Measurements from ENCODE around the gene BASP1.

Gene BASP1, protein sequence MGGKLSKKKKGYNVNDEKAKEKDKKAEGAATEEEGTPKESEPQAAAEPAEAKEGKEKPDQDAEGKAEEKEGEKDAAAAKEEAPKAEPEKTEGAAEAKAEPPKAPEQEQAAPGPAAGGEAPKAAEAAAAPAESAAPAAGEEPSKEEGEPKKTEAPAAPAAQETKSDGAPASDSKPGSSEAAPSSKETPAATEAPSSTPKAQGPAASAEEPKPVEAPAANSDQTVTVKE

GRCh38 chr5:17217493-17218352 is at the start of gene BASP1:
BASP1 (plus strand) TSS chr5:17217631; CDS start chr5:17275217, 57,586 bp downstream.
- peak; percentile 27 for DNase-seq (ENCODE audit: low read depth, low spot score)
- H3K27ac ChIP-seq: peak within 1 kb of the TSS; percentile 71

DNA sequence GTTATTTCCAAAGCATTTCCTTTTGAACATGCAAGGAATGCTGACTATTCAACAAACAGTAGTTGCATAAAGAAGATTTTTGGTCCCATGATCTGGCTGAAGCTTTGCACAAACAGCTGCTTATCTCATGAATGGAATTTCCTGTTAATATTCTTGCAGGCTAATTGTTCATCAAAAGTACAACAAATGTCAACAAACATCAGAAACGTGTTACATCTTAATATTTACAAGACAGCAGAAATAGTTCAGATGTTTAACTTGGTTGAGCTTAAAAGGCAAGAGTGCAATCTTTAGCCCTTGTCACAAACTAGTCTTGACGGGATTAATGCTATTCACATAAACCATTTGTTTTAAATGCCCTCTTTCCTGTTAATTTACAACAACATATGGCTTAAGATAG is 47.9 kb upstream of the BASP1 start:
- DNase-seq (ENCODE audit: low read depth, low spot score): no peak
- H3K27ac ChIP-seq: no peak overlapping the region

GRCh38 chr5:17172791-17173190 is 44.6 kb upstream of the BASP1 start:
- no peak for DNase-seq (ENCODE audit: low read depth, low spot score)

GRCh38 chr5:17174965-17175364 is 42.5 kb upstream of the BASP1 start:
- DNase-seq (ENCODE audit: low read depth, low spot score): no peak
- no peak overlapping the region for H3K27ac ChIP-seq

More at GRCh38 chr5:17172791-17173190, 44.6 kb upstream of the BASP1 start:
- no peak overlapping the region for H3K27ac ChIP-seq

GRCh38 chr5:17177501-17178372 is 39.7 kb upstream of the BASP1 start:
- no peak overlapping the region for H3K27ac ChIP-seq
- no peak for DNase-seq (ENCODE audit: low read depth, low spot score)

DNA sequence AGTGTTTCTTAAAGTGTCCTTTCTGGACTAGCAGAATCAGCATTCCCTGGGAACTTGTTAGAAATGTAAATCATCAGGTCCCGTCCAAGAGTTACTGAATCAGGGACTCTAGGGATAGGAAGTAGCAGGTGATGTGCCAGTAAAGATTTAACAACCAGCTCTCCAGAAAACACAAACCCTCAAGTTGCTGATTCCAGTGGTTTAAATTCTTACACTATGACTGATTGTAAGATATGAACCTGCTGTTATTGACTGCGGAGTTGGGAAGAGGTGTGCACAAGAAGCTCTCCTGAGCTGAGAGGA is 39.1 kb upstream of the BASP1 start:
- H3K27ac ChIP-seq: no peak overlapping the region
- DNase-seq (ENCODE audit: low read depth, low spot score): no peak

DNA sequence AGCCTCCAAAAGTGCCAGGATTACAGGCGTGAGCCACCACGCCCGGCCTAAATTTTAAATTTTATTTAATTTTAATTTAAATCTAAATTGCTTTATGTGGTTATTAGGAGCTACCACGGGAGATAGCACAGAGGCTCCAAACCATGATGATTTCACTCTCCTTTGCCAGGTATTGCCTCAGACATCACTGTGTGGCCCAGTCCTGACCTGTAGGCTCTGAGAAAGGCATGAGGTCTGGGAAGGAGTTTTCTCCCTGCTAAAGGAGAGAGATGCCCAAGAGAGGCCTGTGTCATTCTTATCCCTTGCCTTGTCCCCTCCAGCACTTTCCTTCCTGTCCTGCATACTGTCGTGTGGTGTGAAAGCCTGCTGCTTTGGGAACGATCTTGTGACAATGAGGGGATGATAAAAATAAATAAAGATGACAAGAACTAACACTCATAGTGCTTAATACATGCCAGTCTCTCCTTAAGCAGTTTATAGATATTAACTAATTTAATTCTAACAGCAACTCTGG is 37.0 kb upstream of the BASP1 start:
- H3K27ac ChIP-seq: peak overlapping the region; percentile 89
- no peak for DNase-seq (ENCODE audit: low read depth, low spot score)

DNA sequence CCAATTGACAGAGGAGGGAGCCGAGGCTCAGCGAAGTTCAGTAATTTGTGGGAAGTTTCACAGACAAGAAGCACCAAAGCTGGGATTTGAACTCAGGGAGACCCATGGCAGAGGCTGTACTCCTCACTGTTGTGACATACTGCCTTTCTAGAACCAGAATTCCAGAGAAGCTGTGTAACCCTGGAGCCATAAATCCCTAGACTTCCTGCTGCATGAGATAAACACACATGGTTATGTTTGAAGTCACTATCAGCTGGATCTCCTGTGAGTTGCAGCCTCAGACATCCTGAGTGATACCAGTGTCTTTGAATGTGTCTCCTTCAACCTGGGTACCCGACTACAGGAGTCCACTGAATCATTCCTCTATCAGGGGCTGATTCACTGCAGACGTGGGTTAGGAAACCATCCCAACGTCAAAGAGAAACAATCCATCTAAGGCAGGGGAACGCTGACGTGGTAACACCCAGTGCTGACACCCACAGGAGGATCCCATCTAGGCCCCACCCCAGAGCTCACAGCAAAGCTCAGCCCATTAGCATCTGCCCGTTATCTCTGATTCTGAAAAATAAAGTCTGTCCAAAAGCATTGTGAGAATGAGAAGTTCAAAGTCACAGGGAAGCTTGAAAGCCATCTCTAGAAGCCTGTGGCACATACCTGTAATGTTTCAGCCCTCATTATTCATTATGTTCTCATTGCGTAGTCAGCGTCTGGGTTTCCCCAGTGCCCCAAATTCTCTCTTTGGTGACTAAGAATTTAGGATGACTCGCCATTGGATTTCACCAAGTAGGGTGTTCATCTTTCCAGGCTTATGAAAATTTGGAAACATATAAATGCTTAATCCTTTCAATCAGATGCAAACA is 36.3 kb upstream of the BASP1 start:
- DNase-seq (ENCODE audit: low read depth, low spot score): peak; percentile 98
- H3K27ac ChIP-seq: peak overlapping the region; percentile 89

DNA sequence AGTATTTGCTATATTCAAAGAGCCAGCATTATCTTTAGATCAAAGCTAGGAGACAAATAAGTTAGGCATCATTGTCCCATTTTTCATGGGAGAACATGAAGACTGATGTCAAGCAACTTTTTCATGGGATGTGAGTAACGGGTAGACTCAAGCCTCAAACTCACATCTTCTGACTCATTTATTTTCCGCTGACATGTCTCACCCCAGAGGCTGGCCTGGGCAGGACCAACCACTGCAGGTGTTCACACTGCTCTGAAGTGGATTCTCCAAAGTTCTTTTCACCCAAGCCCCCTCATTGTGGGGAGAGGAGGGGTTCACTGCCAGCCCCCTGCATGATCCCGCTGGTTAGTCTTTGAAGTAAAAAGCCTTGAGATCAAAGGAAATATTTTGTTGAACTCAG is 34.9 kb upstream of the BASP1 start:
- H3K27ac ChIP-seq: peak overlapping the region; percentile 89
- DNase-seq (ENCODE audit: low read depth, low spot score): peak; percentile 72

DNA sequence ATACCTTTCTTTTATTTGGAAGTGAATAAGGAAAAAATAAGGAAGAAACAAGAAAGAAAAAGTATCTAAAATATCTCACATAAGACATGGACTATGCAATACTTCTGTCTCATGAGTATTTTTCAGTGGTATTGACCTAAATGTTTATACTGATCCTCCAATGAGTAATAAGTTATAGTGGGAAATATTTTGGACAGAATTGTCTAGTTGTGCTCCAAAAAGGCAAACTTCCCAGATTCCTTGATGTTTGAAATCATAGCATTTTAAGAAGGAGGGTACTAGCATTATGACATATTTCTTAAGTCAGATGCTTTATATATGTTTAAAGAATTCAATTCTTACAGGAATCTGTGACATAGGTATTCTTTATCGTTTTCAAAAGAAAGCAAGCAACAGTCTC is 34.5 kb upstream of the BASP1 start:
- no peak overlapping the region for H3K27ac ChIP-seq
- no peak for DNase-seq (ENCODE audit: low read depth, low spot score)

GRCh38 chr5:17183831-17184230 is 33.6 kb upstream of the BASP1 start:
- no peak overlapping the region for H3K27ac ChIP-seq
- DNase-seq (ENCODE audit: low read depth, low spot score): no peak

- no peak overlapping the region for H3K27ac ChIP-seq
Observed at GRCh38 chr5:17184588-17184987, 32.8 kb upstream of the BASP1 start.

DNA sequence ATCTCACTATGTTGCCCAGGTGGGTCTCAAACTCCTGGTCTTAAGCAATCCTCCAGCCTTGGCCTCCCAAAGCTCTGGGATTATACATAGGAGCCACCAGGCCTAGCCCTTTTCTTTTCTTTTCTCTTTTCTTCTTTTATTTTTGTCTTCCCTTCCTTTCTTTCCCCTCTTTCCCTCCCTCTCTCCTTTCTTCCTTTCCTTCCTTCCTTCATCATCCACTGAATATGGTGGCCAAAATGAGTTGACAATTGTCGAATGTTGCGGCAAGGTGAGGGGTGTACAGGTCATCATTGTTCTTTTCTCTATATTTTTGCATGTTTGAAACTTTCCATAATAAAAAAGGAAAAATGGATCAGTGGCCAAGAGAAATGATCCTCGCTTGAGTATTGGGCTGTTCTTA is 32.1 kb upstream of the BASP1 start:
- H3K27ac ChIP-seq: no peak overlapping the region
- no peak for DNase-seq (ENCODE audit: low read depth, low spot score)

More at GRCh38 chr5:17184588-17184987, 32.8 kb upstream of the BASP1 start:
- DNase-seq (ENCODE audit: low read depth, low spot score): no peak

GRCh38 chr5:17185773-17186172 is 31.7 kb upstream of the BASP1 start:
- no peak for DNase-seq (ENCODE audit: low read depth, low spot score)
- no peak overlapping the region for H3K27ac ChIP-seq

GRCh38 chr5:17186256-17186655 is 31.2 kb upstream of the BASP1 start:
- DNase-seq (ENCODE audit: low read depth, low spot score): no peak
- no peak overlapping the region for H3K27ac ChIP-seq

- no peak for DNase-seq (ENCODE audit: low read depth, low spot score)
- H3K27ac ChIP-seq: no peak overlapping the region
Observed at GRCh38 chr5:17187011-17187785, 30.2 kb upstream of the BASP1 start.

GRCh38 chr5:17187786-17188170 is 29.7 kb upstream of the BASP1 start:
- no peak for DNase-seq (ENCODE audit: low read depth, low spot score)

DNA sequence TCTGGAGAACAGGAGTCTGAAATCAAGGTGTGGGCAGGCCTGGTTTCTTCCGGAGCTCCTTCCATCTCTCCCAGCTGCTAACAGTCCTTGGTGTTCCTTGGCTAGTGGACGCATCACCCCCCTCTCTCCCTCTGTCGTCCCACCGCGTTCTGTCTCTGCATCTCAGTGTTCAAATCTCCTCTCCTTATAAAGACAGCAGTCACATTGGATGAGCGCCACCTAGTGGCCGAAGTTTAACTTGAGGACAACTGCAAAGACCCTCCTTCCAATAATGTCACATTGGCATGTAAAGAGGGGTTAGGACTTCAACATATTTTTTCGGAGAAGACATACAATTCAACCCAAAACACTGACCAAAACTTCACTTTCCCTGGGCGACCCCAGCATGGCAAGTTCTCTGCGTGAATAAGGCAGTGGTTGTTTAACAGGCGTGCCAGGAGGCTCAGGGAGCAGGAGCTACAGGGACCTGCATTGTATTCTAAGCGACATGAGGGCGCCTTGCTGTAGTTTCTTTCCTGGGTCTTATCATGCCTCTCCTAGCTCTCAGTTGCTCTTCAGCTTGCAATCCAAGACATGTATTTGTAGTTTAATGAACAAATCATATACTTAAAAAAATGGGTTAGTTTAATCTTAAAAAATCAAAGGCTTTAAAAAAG is 27.9 kb upstream of the BASP1 start:
- DNase-seq (ENCODE audit: low read depth, low spot score): no peak
- no peak overlapping the region for H3K27ac ChIP-seq

More at GRCh38 chr5:17187786-17188170, 29.7 kb upstream of the BASP1 start:
- no peak overlapping the region for H3K27ac ChIP-seq

Data from epithelial cell of prostate (primary cell).